ENCODE results near the gene CLEC18C. TPM values are rescaled to one million over a fixed set of nuclear protein-coding genes. Genes with fewer than 3 reads are reported as not detected.
"Not testable (repeated sequence)": the region's sequence is repeated elsewhere in the genome, so short reads cannot be mapped to it uniquely, and the experiment has no call there.

The CLEC18C gene
- total RNA-seq, 2 experiments from 2014 or later: 0.25 TPM; not detected in 1

DNA sequence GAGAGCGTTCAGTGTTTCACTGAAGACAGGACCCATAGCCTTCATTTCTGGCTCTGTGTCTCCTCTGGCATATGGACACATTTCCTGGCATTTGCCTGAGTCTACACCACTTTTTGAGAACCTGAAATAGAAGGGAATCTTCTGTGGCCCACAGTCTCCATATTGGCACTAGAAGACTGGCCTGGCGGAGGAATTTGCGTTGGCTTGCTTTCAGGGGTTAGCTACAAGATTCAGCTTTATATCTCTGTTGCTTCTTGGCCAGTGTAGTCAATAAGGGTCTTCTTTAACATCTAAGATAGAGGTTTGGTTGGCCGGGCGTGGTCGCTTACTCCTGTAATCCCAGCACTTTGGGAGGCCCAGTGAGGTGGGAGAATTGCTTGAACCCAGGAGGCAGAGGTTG lies 12.8 kb upstream of the CLEC18C start:
- DNase-seq: no peak

DNA sequence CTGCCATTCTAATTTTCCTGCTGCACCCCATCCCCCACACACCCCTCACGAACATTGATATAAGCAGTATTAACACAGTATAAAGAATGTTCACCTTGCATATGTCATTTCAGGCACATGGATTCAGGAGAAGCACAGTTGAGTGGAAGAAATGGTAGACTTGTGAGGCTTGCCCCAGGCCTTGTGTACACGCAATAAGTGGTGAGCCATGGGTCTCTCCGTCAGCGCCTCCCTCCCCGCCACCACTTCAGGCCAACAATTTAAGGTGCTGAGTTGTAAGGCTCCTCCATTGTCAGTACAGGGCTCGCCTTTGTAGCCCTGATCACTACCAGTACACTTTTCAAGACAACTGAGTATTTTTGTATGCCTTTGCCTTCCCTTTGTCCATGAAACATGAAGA lies 12.2 kb upstream of the CLEC18C start:
- intact Hi-C loops (cut with DNase I, micrococcal nuclease): loop anchor here (10.0 kb wide), 1 partner anchor 493 kb away; no protein-coding TSS in a partner anchor
- POLR2A ChIA-PET: no interaction called here
- H3K27ac Mint-ChIP-seq: peak overlapping the region; percentile 11
- ATAC-seq (no peak), DNase-seq (no peak)
- H3K4me1 Mint-ChIP-seq: no peaks in the 10 kb centered on the region
- H3K36me3 Mint-ChIP-seq (ENCODE audit: low read depth): peaks cover 12% of the 10 kb centered on the region
- H3K4me3 Mint-ChIP-seq: no peak overlapping the region
- H3K9me3 Mint-ChIP-seq (ENCODE audit: low read depth): no peaks in the 10 kb centered on the region
- CTCF ChIA-PET: interaction anchor here (3.4 kb wide), 1 partner anchor 9 kb away, joined by 20 read pairs; no protein-coding TSS in a partner anchor
- no peaks in the 10 kb centered on the region for H3K27me3 Mint-ChIP-seq

More for the DNA sequence above, 12.8 kb upstream of the CLEC18C start:
- Mint-ChIP-seq H3K36me3 (ENCODE audit: low read depth) (peaks cover 16% of the 10 kb centered on the region), H3K4me3 (no peak overlapping the region), H3K27me3 (no peaks in the 10 kb centered on the region), H3K27ac (no peak overlapping the region), H3K4me1 (no peaks in the 10 kb centered on the region), H3K9me3 (ENCODE audit: low read depth) (no peaks in the 10 kb centered on the region)
- ATAC-seq: no peak
- CTCF ChIA-PET: interaction anchor here (3.4 kb wide), 1 partner anchor 9 kb away, joined by 20 read pairs; no protein-coding TSS in a partner anchor
- intact Hi-C loops (cut with DNase I, micrococcal nuclease): loop anchor here (10.0 kb wide), 1 partner anchor 494 kb away; no protein-coding TSS in a partner anchor
- POLR2A ChIA-PET: no interaction called here

- H3K4me3 Mint-ChIP-seq: no peak overlapping the region
- POLR2A ChIA-PET: no interaction called here
- CTCF ChIA-PET: interaction anchor here (0.6 to 3.4 kb wide), 3 partner anchors 10 to 608 kb away, joined by 3 to 20 read pairs (median 4); no protein-coding TSS in a partner anchor
- no peaks in the 10 kb centered on the region for H3K27me3 Mint-ChIP-seq
- H3K9me3 Mint-ChIP-seq (ENCODE audit: low read depth): no peaks in the 10 kb centered on the region
- ATAC-seq (no peak), DNase-seq (no peak)
- no peaks in the 10 kb centered on the region for H3K4me1 Mint-ChIP-seq
- H3K36me3 Mint-ChIP-seq (ENCODE audit: low read depth): peaks cover 6% of the 10 kb centered on the region
- intact Hi-C loops (cut with DNase I, micrococcal nuclease): loop anchor here (10.0 kb wide), 1 partner anchor 493 kb away; no protein-coding TSS in a partner anchor
- H3K27ac Mint-ChIP-seq: peak overlapping the region; percentile 11
These were observed 11.5 kb upstream of the CLEC18C start for GRCh38 chr16:70162041-70162451.

DNA sequence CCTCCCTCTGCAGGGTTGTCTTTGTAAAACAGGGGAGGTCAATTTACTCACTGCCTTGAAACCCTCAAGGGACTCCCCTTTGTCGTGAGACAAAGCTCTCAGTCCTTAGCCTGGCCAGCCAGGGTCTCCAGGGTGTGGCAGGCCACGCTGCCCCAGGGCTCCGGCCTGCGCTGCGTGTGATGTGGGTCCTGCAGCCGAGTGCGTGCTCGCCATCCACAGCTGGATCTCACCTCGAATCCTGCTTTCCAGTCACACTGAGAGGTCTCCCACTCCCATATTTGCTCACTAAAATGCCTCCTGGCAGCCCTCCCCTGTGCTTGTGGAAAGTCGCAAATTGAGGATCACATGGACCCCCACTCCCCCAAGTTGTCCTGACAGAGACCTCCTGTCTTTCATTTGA lies 10.0 kb upstream of the CLEC18C start:
- Mint-ChIP-seq H3K27me3 (no peaks in the 10 kb centered on the region), H3K27ac (no peak overlapping the region), H3K9me3 (ENCODE audit: low read depth) (no peaks in the 10 kb centered on the region), H3K4me3 (no peak overlapping the region), H3K36me3 (ENCODE audit: low read depth) (no peaks in the 10 kb centered on the region), H3K4me1 (no peaks in the 10 kb centered on the region)
- ChIA-PET POLR2A (interaction anchor here (0.6 kb wide), 1 partner anchor 85 kb away, joined by 5 read pairs; no protein-coding TSS in a partner anchor), CTCF (interaction anchor here (0.6 to 3.4 kb wide), 3 partner anchors 12 to 490 kb away, joined by 3 to 20 read pairs (median 3); no protein-coding TSS in a partner anchor)
- no peak for ATAC-seq
- DNase-seq: no peak
- intact Hi-C loops (cut with DNase I, micrococcal nuclease): loop anchor here (10.0 kb wide), 1 partner anchor 491 kb away; no protein-coding TSS in a partner anchor

GRCh38 chr16:70166688-70167087 lies 6.9 kb upstream of the CLEC18C start:
- H3K4me3 Mint-ChIP-seq; CTCF ChIA-PET; H3K27ac Mint-ChIP-seq; POLR2A ChIA-PET; DNase-seq; ATAC-seq; H3K9me3 Mint-ChIP-seq (ENCODE audit: low read depth); H3K27me3 Mint-ChIP-seq; H3K4me1 Mint-ChIP-seq; H3K36me3 Mint-ChIP-seq (ENCODE audit: low read depth): not testable (repeated sequence)
- intact Hi-C loops (cut with DNase I, micrococcal nuclease): loop anchor here (10.0 kb wide), 1 partner anchor 488 kb away; no protein-coding TSS in a partner anchor

GRCh38 chr16:70173916-70174315 lies 329 bp downstream of the CLEC18C start:
- H3K27ac Mint-ChIP-seq; H3K9me3 Mint-ChIP-seq (ENCODE audit: low read depth); H3K27me3 Mint-ChIP-seq; DNase-seq; ATAC-seq; H3K4me3 Mint-ChIP-seq; CTCF ChIA-PET; H3K4me1 Mint-ChIP-seq; intact Hi-C loops (cut with DNase I, micrococcal nuclease); H3K36me3 Mint-ChIP-seq (ENCODE audit: low read depth); POLR2A ChIA-PET: not testable (repeated sequence)

DNA sequence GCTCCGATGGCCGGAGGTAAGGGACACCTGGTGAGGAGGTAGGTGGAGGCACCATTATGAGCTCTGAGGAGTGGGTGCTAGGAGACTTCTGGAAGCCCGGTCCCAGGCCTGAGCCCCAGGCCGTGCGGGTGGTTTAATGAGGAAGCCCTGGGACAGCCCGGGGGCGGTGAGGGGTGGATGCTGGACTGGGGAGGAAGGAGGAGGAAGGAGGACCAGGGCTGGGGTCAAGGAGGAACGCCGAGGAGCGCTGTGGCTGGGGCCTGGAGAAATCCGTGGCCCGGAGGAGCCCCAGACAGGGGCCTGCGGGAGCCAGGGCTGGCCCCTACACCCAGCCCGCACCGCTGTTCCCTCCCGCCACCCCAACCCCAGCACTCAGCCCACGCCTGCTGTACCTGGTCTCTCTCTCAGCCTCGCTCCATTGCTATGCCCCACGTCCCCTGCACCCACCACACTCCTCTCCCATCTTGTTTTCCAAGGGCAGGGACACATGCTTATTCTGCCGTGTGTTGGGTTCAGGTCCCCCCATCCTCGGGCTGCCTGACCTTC lies 873 bp downstream of the CLEC18C start:
- DNase-seq; ATAC-seq; POLR2A ChIA-PET; intact Hi-C loops (cut with DNase I, micrococcal nuclease); H3K4me3 Mint-ChIP-seq; H3K27me3 Mint-ChIP-seq; H3K4me1 Mint-ChIP-seq; CTCF ChIA-PET; H3K27ac Mint-ChIP-seq; H3K36me3 Mint-ChIP-seq (ENCODE audit: low read depth); H3K9me3 Mint-ChIP-seq (ENCODE audit: low read depth): not testable (repeated sequence)

DNA sequence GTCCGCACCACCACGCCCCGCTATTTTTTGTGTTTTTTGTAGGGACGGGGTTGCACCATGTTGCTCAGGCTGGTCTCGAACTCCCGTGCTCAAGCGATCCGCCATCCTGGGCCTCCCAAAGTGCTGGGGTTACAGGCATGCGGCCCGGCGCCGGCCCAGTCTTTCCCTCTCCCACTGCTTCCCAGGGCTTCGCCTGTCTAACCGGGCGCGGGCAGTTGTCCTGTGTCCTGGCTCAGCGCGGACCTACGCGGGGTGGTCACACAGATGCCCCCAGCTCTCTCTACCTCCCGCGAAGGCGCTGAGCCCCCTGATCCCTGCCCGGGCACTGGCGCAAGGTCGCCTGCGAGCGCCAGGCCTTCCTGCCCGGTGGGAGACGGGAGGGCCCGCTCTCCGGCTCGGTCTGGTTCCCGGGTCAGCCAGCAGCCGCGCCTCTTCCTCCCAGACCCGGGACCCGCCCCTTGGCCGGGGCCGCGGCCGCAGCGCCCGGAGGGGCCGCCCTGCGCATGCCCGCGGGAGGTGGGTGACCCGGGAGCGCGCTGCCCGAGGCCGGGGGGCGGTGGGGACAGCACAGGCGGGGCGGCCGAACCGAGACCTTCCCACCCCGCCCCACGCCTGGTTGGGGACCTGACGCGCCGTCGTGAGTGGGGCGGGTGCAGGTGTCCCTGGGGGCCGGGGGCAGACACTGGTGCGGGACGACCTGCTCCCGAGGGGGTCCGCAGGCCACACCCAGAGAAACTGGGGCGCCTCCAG lies 14.4 kb downstream of the CLEC18C start:
- H3K4me3 Mint-ChIP-seq; CTCF ChIA-PET; DNase-seq; H3K36me3 Mint-ChIP-seq (ENCODE audit: low read depth); H3K27ac Mint-ChIP-seq; H3K9me3 Mint-ChIP-seq (ENCODE audit: low read depth); POLR2A ChIA-PET; H3K4me1 Mint-ChIP-seq; H3K27me3 Mint-ChIP-seq; intact Hi-C loops (cut with DNase I, micrococcal nuclease): not testable (repeated sequence)
- peak; percentile 16 for ATAC-seq

DNA sequence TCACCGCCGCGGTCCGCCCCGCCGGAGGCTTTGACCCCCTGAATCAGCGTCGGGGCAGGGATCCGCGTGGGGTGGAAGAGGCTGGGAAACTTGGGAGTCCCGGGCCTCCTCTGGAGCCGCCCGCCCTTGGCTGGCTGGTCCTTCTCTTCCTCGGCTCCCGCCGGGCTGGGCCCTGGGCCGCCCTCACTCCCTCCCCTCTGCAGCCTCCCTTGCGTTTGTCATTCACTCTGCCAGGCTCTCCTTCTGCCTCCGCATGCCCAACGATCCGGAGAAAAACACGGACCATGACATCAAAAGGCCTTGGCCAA lies 15.0 kb downstream of the CLEC18C start:
- H3K27ac Mint-ChIP-seq; intact Hi-C loops (cut with DNase I, micrococcal nuclease); DNase-seq; H3K4me1 Mint-ChIP-seq; H3K27me3 Mint-ChIP-seq; CTCF ChIA-PET; H3K36me3 Mint-ChIP-seq (ENCODE audit: low read depth); H3K9me3 Mint-ChIP-seq (ENCODE audit: low read depth); H3K4me3 Mint-ChIP-seq; ATAC-seq; POLR2A ChIA-PET: not testable (repeated sequence)

- DNase-seq; H3K4me1 Mint-ChIP-seq; H3K4me3 Mint-ChIP-seq; H3K9me3 Mint-ChIP-seq (ENCODE audit: low read depth); CTCF ChIA-PET; intact Hi-C loops (cut with DNase I, micrococcal nuclease); H3K36me3 Mint-ChIP-seq (ENCODE audit: low read depth); H3K27ac Mint-ChIP-seq; POLR2A ChIA-PET; ATAC-seq; H3K27me3 Mint-ChIP-seq: not testable (repeated sequence)
These were observed 17.0 kb downstream of the CLEC18C start for GRCh38 chr16:70190574-70190973.

GRCh38 chr16:70196683-70197300 lies 23.2 kb downstream of the CLEC18C start:
- H3K4me3 Mint-ChIP-seq, H3K4me1 Mint-ChIP-seq: not testable (repeated sequence)

DNA sequence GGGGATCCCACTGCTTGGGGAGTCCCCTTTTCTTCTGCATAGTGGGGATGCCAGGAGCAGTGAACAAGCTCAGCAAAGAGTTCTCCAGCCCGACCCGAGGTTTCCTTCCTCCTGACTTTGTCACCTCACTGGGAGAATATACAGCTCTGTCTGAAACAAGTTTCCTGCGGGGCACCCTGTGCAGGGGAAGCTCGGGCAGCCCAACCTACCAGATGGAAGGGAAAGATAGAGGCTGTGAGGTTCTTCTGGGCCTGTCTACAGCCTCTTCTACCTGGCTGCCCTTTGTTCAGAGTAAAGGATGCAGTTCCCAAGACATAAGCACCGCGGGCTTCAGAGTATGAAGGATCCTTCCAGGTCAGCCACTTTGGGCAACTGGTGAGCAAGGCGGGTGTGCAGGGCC lies 24.0 kb downstream of the CLEC18C start:
- H3K27ac Mint-ChIP-seq; POLR2A ChIA-PET; H3K4me3 Mint-ChIP-seq; CTCF ChIA-PET; intact Hi-C loops (cut with DNase I, micrococcal nuclease); DNase-seq; H3K4me1 Mint-ChIP-seq; H3K9me3 Mint-ChIP-seq (ENCODE audit: low read depth); H3K27me3 Mint-ChIP-seq; ATAC-seq; H3K36me3 Mint-ChIP-seq (ENCODE audit: low read depth): not testable (repeated sequence)

More at GRCh38 chr16:70196683-70197300, 23.2 kb downstream of the CLEC18C start:
- intact Hi-C loops (cut with DNase I, micrococcal nuclease); ATAC-seq; DNase-seq; H3K36me3 Mint-ChIP-seq (ENCODE audit: low read depth); POLR2A ChIA-PET; CTCF ChIA-PET; H3K27me3 Mint-ChIP-seq; H3K9me3 Mint-ChIP-seq (ENCODE audit: low read depth); H3K27ac Mint-ChIP-seq: not testable (repeated sequence)

Data from activated CD4-positive, alpha-beta T cell treated with anti-CD3 and anti-CD28 coated beads for 36 hours (primary cell).